ENCODE measurements around the gene DMKN.
"Not testable (repeated sequence)": the region's sequence is repeated elsewhere in the genome, so short reads cannot be mapped to it uniquely, and the experiment has no call there.

DNA sequence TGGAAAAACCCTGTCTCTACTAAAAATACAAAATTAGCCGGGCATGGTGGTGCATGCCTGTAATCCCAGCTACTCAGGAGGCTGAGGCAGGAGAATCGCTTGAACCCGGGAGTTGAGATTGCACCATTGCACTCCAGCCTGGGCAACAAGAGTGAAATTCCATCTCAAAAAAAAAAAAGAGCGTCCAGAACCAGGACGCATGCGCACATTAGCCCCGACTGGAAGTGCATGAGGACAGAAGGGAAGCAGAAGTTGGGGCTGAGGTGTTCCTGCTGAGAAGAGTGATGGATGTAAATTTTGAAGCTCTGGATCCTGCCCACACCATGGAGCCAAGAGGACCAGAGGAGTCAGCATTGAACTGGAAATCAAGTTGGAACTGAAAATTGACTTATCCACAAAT, 38.9 kb downstream of the DMKN start:
- TF ChIP-seq, protein P1, sequence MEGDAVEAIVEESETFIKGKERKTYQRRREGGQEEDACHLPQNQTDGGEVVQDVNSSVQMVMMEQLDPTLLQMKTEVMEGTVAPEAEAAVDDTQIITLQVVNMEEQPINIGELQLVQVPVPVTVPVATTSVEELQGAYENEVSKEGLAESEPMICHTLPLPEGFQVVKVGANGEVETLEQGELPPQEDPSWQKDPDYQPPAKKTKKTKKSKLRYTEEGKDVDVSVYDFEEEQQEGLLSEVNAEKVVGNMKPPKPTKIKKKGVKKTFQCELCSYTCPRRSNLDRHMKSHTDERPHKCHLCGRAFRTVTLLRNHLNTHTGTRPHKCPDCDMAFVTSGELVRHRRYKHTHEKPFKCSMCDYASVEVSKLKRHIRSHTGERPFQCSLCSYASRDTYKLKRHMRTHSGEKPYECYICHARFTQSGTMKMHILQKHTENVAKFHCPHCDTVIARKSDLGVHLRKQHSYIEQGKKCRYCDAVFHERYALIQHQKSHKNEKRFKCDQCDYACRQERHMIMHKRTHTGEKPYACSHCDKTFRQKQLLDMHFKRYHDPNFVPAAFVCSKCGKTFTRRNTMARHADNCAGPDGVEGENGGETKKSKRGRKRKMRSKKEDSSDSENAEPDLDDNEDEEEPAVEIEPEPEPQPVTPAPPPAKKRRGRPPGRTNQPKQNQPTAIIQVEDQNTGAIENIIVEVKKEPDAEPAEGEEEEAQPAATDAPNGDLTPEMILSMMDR (IDR thresholded peaks at IDR 0.05) = not testable (repeated sequence)
- TF ChIP-seq POLR2A (IDR thresholded peaks at IDR 0.05) = not testable (repeated sequence)

All from adrenal gland (tissue), 5 donors.